BJ (cell line): Measurements from ENCODE around the gene RHOBTB3. TPM values are rescaled to one million over a fixed set of nuclear protein-coding genes. Genes with fewer than 3 reads are reported as not detected.

Source experiments
- CTCF ChIA-PET: fragments of 350-600 bp; formaldehyde crosslinking; extraction: SDS; loops from one replicate; lab custom pipeline; 2021; ENCODE audit warnings: antibody characterized with exemption, inconsistent platforms; lab: Yijun Ruan, JAX
- POLR2A ChIA-PET: fragments of 300-600 bp; sonication (Branson Sonifier 250); formaldehyde crosslinking; extraction: SDS; loops from one replicate; lab custom pipeline; 2021; ENCODE audit warnings: antibody characterized with exemption; lab: Charles Lee
- DNase-seq: peaks from one replicate; pipeline ENCODE4 v3.0.0-alpha.2; 2011; ENCODE audit warnings: low read depth
- H3K27me3 ChIP-seq: 2 replicates; pipeline ENCODE4 v1.6.0; 2011; ENCODE audit warnings: low read length; ENCODE audit not compliant: control insufficient read depth, insufficient read depth
- H3K36me3 ChIP-seq: 2 replicates; pipeline ENCODE4 v1.5.1; 2011; ENCODE audit warnings: low read length; ENCODE audit not compliant: control insufficient read depth, insufficient read depth
- H3K4me3 ChIP-seq: 2 replicates; pipeline ENCODE4 v1.5.1; 2011; ENCODE audit warnings: low read depth, mild to moderate bottlenecking, control low read depth, low read length
- polyA plus RNA-seq: library from polyadenylated mRNA; depleted of rRNA; stranded (reverse); fragments of >200 nt; gene quantifications from 2 replicates; pipeline ENCODE4 v1.2.3, GENCODE V29; 2011
- TF ChIP-seq, protein P1 (sequence below): IDR thresholded peaks from 2 replicates; pipeline ENCODE4 v1.5.1; 2011; ENCODE audit warnings: low read depth, mild to moderate bottlenecking, control low read depth, inconsistent platforms, low read length, moderate library complexity; ENCODE audit not compliant: insufficient read depth

RHOBTB3 gene
- polyA plus RNA-seq, 1 experiment: 320 TPM

DNA sequence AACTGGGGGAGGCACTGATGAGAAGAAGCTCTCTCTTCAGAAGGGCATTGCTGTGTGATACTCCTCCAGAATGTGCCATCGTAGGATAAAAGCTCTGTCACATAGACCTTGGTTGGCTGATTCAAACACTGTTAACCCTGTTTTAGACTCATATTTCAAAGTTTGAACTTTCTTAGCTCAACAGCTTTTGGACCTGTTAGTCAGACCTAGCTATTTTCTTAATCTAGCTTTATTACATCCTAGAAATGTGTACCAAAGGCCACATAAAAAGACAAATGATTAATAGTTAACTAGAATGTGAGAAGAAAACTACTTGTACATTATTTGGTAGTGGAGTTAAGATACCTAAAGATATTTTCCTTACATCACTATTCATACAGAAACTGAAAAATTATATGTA lies 4.3 kb downstream of the RHOBTB3 start:
- Histone ChIP-seq H3K27me3 (no peaks in the 10 kb centered on the region), H3K36me3 (peaks cover 5% of the 10 kb centered on the region), H3K4me3 (peak overlapping the region; percentile 100)
- ChIA-PET CTCF (interaction anchor here (0.6 to 7.0 kb wide), 8 partner anchors 11 to 344 kb away, joined by 3 to 54 read pairs (median 4); no protein-coding TSS in a partner anchor), POLR2A (interaction anchor here (0.6 to 1.5 kb wide), 2 partner anchors 8 to 25 kb away, joined by 3 to 7 read pairs; no protein-coding TSS in a partner anchor)
- TF ChIP-seq, protein P1, sequence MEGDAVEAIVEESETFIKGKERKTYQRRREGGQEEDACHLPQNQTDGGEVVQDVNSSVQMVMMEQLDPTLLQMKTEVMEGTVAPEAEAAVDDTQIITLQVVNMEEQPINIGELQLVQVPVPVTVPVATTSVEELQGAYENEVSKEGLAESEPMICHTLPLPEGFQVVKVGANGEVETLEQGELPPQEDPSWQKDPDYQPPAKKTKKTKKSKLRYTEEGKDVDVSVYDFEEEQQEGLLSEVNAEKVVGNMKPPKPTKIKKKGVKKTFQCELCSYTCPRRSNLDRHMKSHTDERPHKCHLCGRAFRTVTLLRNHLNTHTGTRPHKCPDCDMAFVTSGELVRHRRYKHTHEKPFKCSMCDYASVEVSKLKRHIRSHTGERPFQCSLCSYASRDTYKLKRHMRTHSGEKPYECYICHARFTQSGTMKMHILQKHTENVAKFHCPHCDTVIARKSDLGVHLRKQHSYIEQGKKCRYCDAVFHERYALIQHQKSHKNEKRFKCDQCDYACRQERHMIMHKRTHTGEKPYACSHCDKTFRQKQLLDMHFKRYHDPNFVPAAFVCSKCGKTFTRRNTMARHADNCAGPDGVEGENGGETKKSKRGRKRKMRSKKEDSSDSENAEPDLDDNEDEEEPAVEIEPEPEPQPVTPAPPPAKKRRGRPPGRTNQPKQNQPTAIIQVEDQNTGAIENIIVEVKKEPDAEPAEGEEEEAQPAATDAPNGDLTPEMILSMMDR: no peak
- DNase-seq: no peak

DNA sequence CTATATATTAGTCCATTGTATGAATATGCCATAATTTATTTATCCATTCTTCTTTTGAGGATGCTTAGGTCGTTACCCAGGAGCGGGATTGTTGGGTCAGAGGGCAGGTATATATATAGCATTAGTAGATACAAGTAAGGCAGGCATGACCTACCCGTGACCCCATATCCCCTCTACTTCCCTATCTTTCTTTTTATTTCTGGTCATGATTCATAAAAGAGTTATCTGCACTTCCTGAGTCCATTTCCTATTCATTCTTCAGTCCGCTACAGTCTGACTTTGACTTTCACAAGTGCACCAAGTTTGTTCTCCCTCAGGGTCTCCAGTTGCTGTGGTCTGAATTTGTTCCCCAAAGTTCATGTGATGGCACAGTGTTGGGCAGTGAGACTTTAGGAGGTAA lies 6.9 kb downstream of the RHOBTB3 start:
- peaks cover 5% of the 10 kb centered on the region for H3K36me3 ChIP-seq
- TF ChIP-seq, protein P1: no peak
- no peak for DNase-seq
- no peaks in the 10 kb centered on the region for H3K27me3 ChIP-seq
- CTCF ChIA-PET: no interaction called here
- POLR2A ChIA-PET: no interaction called here
- H3K4me3 ChIP-seq: no peak overlapping the region

DNA sequence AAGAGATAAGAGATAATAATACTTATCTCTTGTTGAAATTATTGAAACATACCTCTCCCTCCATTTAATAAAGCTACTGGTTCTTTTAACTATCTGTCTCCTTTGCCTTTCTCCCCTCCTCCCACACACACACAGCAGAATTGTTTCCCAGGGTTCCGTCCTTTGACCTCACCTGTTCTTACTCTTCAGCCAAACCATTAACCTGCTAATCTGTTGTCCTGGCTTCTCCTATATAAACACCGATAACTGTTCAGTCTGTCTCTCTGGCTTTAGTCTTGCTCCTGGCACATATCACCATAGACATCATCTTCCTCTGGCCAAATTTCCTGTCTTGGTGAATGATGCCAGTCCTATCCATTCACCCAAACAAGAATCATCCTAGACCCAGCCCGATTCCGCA lies 7.7 kb downstream of the RHOBTB3 start:
- CTCF ChIA-PET: no interaction called here

DNA sequence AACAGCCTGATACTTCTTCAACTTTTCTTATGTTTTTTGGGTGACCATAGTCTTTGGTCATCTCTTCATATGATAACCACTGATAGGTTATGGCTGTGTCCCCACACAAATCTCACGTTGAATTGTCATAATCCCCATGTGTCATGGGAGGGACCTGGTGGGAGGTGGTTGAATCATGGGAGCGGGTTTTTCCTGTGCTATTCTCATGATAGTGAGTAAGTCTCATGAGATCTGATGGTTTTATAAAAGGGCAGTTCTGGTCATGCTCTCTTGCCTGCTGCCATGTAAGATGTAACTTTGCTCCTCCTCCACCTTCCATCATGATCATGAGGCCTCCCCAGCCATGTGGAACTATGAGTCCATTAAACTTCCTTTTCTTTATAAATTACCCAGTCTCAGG lies 8.7 kb downstream of the RHOBTB3 start:
- H3K36me3 ChIP-seq: peaks cover 11% of the 10 kb centered on the region
- CTCF ChIA-PET: interaction anchor here (1.3 kb wide), 1 partner anchor 11 kb away, joined by 3 read pairs; no protein-coding TSS in a partner anchor
- POLR2A ChIA-PET: no interaction called here

More for the DNA sequence above, 7.7 kb downstream of the RHOBTB3 start:
- TF ChIP-seq, protein P1: no peak
- peaks cover 10% of the 10 kb centered on the region for H3K36me3 ChIP-seq
- POLR2A ChIA-PET: no interaction called here
- H3K4me3 ChIP-seq: no peak overlapping the region
- H3K27me3 ChIP-seq: no peaks in the 10 kb centered on the region
- no peak for DNase-seq

DNA sequence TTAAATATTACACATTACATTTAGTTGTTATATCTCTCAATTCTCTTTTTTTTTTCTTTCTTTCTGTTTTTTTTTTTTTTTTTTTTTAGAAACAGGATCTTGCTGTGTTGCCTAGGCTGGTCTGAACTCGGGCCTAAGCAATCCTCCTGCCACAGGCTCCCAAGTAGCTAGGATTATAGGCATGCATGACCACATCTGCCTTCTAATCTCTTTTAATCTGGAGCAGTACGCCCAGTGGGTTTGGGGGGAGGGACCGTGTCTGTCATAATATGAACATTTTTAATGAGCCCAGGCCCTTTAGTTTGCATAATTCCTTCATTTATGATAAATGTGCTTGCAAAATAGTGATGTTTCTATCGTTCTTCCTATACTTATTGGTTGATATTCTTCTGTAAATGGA lies 10.3 kb downstream of the RHOBTB3 start:
- peaks cover 10% of the 10 kb centered on the region for H3K36me3 ChIP-seq
- no peak for DNase-seq
- POLR2A ChIA-PET: interaction anchor here (0.7 to 0.9 kb wide), 2 partner anchors 8 to 9 kb away, joined by 4 to 6 read pairs; no protein-coding TSS in a partner anchor
- no peak overlapping the region for H3K4me3 ChIP-seq
- TF ChIP-seq, protein P1: no peak
- H3K27me3 ChIP-seq: no peaks in the 10 kb centered on the region
- CTCF ChIA-PET: interaction anchor here (0.7 to 2.0 kb wide), 4 partner anchors 9 to 105 kb away, joined by 3 to 4 read pairs (median 3); no protein-coding TSS in a partner anchor

More for the DNA sequence above, 8.7 kb downstream of the RHOBTB3 start:
- H3K4me3 ChIP-seq: no peak overlapping the region
- H3K27me3 ChIP-seq: no peaks in the 10 kb centered on the region
- TF ChIP-seq, protein P1: no peak
- no peak for DNase-seq
